ENCODE data around the gene RPS6KB2. TPM values are rescaled to one million over a fixed set of nuclear protein-coding genes. Genes with fewer than 3 reads are reported as not detected.
"Not testable (repeated sequence)": the region's sequence is repeated elsewhere in the genome, so short reads cannot be mapped to it uniquely, and the experiment has no call there.

RPS6KB2 gene
- total RNA-seq, 2 donors from 2014 or later: 45.3 to 47.4 TPM

GRCh38 chr11:67470337-67471002 is 42.2 kb downstream of the RPS6KB2 start:
- intact Hi-C loops (cut with DNase I, micrococcal nuclease): no loop called here
- DNase-seq: no peak
- ATAC-seq: no peak

DNA sequence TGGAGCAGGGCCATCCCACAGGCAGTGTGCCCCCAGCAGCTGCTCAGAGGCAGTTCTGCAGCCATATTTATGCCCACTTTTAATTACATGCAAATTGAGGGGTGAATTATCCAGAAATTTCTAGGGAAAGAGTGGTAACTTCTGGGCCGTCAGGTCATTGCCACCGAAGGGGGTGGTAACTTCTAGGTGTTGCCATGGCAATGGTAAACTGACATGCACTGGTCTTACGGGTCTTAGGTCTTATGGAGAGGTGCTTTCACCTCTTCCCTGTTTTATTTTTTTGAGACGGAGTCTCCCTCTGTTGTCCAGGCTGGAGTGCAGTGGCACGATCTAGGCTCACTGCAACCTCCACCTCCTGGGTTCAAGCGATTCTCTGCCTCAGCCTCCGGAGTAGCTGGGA is 44.6 kb downstream of the RPS6KB2 start:
- intact Hi-C loops (cut with DNase I, micrococcal nuclease): no loop called here
- DNase-seq (no peak), ATAC-seq (no peak)

DNA sequence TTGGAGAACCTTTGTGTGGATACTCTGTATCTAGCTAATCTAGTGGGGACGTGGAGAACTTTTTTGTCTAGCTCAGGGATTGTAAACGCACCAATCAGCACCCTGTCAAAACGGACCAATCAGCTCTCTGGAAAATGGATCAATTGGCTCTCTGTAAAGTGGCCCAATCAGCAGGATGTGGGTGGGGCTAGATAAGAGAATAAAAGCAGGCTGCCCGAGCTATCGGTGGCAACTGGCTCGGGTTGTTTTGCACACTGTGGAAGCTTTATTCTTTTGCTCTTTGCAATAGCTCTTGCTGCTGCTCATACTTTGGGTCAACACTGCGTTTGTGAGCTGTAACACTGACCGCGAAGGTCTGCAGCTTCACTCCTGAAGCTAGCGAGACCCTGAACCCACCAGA is 48.4 kb downstream of the RPS6KB2 start:
- ATAC-seq; intact Hi-C loops (cut with DNase I, micrococcal nuclease); DNase-seq: not testable (repeated sequence)

DNA sequence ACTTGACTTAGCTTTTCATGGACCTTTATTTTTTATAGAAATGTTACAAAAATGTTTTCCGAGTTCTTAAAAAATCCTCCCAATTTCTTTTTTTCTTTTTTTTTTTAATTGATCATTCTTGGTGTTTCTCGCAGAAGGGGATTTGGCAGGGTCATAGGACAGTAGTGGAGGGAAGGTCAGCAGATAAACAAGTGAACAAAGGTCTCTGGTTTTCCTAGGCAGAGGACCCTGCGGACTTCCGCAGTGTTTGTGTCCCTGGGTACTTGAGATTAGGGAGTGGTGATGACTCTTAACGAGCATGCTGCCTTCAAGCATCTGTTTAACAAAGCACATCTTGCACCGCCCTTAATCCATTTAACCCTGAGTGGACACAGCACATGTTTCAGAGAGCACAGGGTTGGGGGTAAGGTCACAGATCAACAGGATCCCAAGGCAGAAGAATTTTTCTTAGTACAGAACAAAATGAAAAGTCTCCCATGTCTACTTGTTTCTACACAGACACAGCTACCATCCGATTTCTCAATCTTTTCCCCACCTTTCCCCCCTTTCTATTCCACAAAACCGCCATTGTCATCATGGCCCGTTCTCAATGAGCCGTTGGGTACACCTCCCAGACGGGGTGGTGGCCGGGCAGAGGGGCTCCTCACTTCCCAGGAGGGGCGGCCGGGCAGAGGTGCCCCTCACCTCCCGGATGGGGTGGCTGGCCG is 49.2 kb downstream of the RPS6KB2 start:
- ATAC-seq; intact Hi-C loops (cut with DNase I, micrococcal nuclease); DNase-seq: not testable (repeated sequence)

GRCh38 chr11:67482275-67482826 is 54.1 kb downstream of the RPS6KB2 start:
- intact Hi-C loops (cut with DNase I, micrococcal nuclease): no loop called here
- DNase-seq (no peak), ATAC-seq (peak; percentile 57)

DNA sequence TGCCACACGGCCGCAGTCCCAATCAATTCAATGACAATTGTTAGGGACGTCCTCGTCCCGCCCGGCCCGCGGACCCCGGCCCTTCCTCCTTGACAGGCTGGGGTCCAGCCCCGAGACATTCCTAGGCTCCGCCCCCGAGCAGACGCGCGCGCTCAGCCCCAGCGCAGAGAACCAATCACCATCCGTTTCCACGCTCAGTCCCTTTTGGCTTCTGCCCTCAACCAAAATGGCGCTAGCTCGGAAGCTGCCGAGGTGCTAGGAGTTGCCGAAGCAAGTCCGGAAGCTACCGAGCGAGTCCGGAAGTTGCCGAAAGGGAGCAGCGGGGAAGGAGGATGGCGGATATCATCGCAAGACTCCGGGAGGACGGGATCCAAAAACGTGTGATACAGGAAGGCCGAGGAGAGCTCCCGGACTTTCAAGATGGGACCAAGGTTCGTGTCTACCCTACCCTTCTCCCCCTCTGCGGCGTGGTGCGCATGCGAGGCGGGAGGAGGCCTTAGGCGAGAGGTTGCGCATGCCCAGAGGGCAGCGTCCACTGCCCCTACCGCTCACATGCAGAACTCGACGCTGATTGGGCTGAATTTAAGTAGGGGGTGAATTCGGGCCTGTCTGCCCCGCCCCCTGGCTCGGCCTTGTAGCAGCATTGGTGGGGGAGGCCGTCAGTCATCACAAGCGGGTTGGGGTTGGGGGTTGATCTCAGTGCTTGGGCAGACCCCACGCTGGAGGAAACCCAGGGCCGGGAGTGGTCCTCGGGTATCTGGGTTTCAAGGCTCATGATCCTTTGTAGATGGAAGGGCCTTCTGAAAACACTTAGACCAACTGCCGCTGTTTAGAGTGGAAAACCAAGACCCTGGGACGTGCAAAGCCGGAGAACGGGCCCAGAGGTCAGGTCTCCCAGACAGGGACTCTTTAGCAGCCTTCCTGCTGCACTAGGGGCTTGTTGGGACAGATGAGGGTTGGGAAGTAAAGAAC is 54.8 kb downstream of the RPS6KB2 start, which contains the start of gene AIP:
Gene AIP, plus strand, starts transcription at position 200 of the 972 bp plus-strand sequence. Its CDS starts 133 bp downstream, at position 333.
- ATAC-seq (peak; percentile 97), DNase-seq (peak; percentile 97 to 99)
- intact Hi-C loops (cut with DNase I, micrococcal nuclease): no loop called here

- no peak for DNase-seq
- ATAC-seq: no peak
- intact Hi-C loops (cut with DNase I, micrococcal nuclease): no loop called here
Measured at GRCh38 chr11:67483831-67484665, 55.8 kb downstream of the RPS6KB2 start.

GRCh38 chr11:67484847-67485311 is 56.6 kb downstream of the RPS6KB2 start:
- intact Hi-C loops (cut with DNase I, micrococcal nuclease): no loop called here
- ATAC-seq (no peak), DNase-seq (peak in 1 of 2 donors; percentile 60)

Other genes with a start within 250 kb of the RPS6KB2 start
- 100 to 1,000 TPM in 1 of 2 donors, 10 to 100 TPM in 1; 95.8 to 119 TPM for gene GRK2, start 162.0 kb upstream of the RPS6KB2 start, total RNA-seq
- 10 to 100 TPM; 26.9 to 29.6 TPM for gene ANKRD13D, start 139.2 kb upstream of the RPS6KB2 start, total RNA-seq
- 10 to 100 TPM; 74.9 to 79.3 TPM for gene SSH3, start 125.0 kb upstream of the RPS6KB2 start, total RNA-seq
- gene POLD4, start 74.9 kb upstream of the RPS6KB2 start, total RNA-seq: 100 to 1,000 TPM; 237 to 262 TPM
- 1 to 10 TPM; 2.2 to 2.4 TPM for gene CLCF1, start 54.9 kb upstream of the RPS6KB2 start, total RNA-seq
- gene RAD9A, start 36.5 kb upstream of the RPS6KB2 start, total RNA-seq: 10 to 100 TPM; 27.4 to 40.6 TPM
- gene PPP1CA, start 26.6 kb upstream of the RPS6KB2 start, total RNA-seq: 100 to 1,000 TPM; 214 to 243 TPM
- gene TBC1D10C, start 24.4 kb upstream of the RPS6KB2 start, total RNA-seq: 1 to 10 TPM; 3.0 to 4.2 TPM
- 1 to 10 TPM in 1 of 2 donors, under 1 TPM in 1; 0.61 to 2.5 TPM for gene CARNS1, start 12.8 kb upstream of the RPS6KB2 start, total RNA-seq
- gene PTPRCAP, start 9.2 kb downstream of the RPS6KB2 start, total RNA-seq: 10 to 100 TPM in 1 of 2 donors, 1 to 10 TPM in 1; 7.1 to 11.2 TPM
- 100 to 1,000 TPM; 195 to 230 TPM for gene CORO1B, start 15.0 kb downstream of the RPS6KB2 start, total RNA-seq
- gene GPR152, start 24.2 kb downstream of the RPS6KB2 start, total RNA-seq: not detected
- gene CABP4, start 26.9 kb downstream of the RPS6KB2 start, total RNA-seq: 1 to 10 TPM; 1.1 to 2.0 TPM
- gene TMEM134, start 40.8 kb downstream of the RPS6KB2 start, total RNA-seq: 10 to 100 TPM; 63.6 to 68.0 TPM
- gene AIP, start 54.5 kb downstream of the RPS6KB2 start, total RNA-seq: 10 to 100 TPM; 31.4 to 49.6 TPM
- 100 to 1,000 TPM in 1 of 2 donors, 10 to 100 TPM in 1; 82.0 to 108 TPM for gene PITPNM1, start 76.9 kb downstream of the RPS6KB2 start, total RNA-seq
- 10 to 100 TPM; 79.5 to 86.2 TPM for gene CDK2AP2, start 79.7 kb downstream of the RPS6KB2 start, total RNA-seq
- not detected for gene CABP2, start 95.0 kb downstream of the RPS6KB2 start, total RNA-seq
- 100 to 1,000 TPM; 323 to 390 TPM for gene GSTP1, start 155.3 kb downstream of the RPS6KB2 start, total RNA-seq
- gene NDUFV1, start 178.4 kb downstream of the RPS6KB2 start, total RNA-seq: 100 to 1,000 TPM; 292 to 377 TPM
- gene NUDT8, start 201.4 kb downstream of the RPS6KB2 start, total RNA-seq: 10 to 100 TPM; 28.8 to 49.8 TPM
- gene TBX10, start 211.3 kb downstream of the RPS6KB2 start, total RNA-seq: 10 to 100 TPM; 12.9 to 27.1 TPM
- gene ACY3, start 222.2 kb downstream of the RPS6KB2 start, total RNA-seq: 10 to 100 TPM; 13.1 to 17.7 TPM
- under 1 TPM in 1 of 2 donors, not detected in 1; 0.73 TPM for gene ALDH3B2, start 246.1 kb downstream of the RPS6KB2 start, total RNA-seq